GM11168 (cell line): ENCODE results near the gene KRT14.
"Not testable (repeated sequence)": the region's sequence is repeated elsewhere in the genome, so short reads cannot be mapped to it uniquely, and the experiment has no call there.

Source experiments
- in situ Hi-C: fragments of 300-500 bp; cut with MboI; formaldehyde crosslinking; loops from one replicate; pipeline ENCODE4 v1.12.0; 2022; ENCODE audit warnings: low sequenced_read_pairs; ENCODE audit not compliant: unreplicated experiment

Gene KRT14

DNA sequence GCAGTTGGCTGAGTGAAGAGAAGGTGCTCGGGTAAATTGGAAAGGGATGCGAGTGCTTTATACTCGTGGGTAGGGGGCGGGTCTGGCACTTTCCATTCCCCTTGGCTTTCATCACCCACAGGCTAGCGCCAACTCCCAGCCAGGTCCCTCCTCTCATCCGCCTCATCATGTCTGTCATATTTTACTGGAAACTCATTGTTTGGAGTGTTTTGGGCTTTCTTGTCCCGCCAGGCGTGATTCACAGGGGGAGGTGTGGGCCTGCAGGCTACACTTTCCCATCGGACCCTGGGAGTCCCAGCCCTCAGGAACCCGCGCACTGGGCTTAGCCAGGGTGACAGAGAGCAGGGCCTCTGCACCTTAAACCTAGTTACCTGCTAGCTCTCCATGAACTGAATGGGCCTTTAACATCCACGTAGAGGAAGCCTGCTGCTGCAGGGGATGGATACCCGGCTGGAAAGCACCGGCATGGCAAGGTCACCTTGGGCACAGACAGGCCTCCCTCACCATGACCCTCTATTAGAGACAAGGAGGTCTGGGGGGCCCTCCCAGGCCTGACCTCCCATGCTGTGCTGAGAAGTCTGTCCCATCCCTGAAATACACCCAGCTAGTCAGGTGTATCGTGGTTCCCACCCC lies at the start of gene KRT14:
Gene KRT14 (minus strand): TSS at position 33 of the 633 bp plus-strand sequence. CDS start 61 bp downstream, outside the sequence.
- in situ Hi-C loops, result no loop called here

DNA sequence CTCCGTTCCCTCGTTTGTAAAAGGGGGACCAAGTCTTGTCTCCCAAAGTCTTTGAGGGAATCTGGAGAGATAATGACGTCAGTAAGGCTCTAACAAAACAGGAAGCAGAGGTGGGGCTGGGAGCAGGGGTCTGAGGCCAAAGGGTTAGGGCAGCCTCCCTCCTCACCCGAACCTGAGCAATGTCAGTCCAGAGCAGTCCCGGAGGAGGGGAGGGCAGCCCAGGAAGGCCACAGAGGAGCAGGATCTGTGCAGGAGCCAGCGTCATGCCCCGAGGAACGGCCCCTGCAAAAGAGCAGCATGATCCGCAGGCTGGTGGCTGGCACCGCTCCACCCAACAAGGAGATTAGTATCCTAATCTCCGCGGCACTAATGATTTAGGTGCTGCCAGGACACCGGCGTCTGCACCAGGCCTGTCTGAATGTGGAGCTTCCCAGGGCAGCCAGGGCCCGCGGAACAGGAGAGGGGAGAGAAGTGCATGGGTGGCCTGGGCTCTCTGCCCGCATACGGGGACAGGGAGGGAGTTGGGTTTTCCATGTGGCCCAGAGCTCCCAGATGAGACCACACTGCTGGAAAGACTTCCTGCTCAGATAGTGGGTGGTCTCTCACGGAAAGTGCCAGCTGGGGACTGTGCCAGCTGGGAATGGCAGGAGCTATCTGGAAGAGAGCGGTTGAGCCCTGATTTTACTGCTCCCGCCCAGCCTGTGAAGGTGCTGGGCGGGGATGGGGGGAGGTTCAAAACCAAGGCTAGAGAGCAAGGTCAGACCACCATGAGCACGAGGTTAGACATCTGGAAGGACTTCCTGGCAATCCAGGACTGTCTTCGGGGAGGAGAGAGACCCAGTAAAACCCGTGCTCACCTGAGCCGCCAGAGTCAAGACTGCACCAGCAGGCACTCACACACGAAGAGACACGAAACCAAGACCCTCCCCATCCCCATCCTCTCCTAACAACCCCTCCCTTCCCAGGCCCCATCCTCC lies 48.7 kb upstream of the KRT14 start:
- in situ Hi-C loops, result no loop called here

DNA sequence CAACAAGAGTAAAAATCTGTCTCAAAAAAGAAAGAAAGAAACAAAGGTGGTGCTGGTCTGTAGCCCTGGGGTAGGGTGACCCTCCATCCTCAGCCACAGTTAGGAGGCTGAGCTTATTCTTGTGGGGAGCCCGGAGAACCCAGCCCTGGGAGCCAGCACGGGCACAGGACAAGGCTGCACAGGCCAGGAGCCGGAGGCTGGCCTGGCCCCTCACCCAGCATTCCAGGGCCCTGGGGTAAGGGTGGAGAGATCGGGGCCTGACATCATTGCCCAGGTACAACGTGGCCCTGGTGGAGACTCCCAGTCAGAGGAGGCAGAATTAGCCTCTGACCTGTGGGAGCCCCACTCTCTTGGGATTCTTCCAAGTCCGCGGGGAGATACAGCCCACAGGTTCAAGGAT lies 47.9 kb upstream of the KRT14 start:
- in situ Hi-C loops, result no loop called here

DNA sequence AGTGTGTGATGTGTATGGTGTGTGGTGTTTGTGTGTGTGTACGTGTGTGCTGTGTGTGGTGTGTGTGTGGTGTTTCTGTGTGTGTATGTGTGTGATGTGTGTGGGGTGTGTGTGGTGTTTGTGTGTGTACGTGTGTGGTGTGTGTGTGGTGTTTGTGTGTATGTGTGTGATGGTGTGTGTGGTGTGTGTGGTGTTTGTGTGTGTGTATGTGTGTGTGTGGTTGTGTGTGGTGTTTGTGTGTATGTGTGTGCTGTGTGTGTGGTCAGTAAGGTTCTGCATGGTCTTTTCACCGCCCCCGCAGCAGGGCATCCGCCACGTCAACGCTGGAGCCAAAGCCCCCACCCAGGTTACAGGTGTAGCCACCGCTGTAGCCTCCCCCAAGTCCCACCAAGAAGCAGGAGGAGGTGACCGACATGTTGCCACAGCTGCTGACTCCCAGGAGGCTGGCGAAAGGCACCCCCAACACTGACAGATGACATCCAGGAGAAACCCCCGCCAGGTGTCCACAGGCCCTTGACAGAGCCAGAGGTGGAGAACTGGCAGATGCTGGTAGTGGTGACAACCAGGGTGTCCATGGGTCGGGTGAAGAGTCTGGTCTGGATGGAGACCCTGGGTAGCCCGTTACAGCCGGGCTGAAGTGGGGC lies 47.0 kb upstream of the KRT14 start:
- in situ Hi-C loops, result no loop called here

DNA sequence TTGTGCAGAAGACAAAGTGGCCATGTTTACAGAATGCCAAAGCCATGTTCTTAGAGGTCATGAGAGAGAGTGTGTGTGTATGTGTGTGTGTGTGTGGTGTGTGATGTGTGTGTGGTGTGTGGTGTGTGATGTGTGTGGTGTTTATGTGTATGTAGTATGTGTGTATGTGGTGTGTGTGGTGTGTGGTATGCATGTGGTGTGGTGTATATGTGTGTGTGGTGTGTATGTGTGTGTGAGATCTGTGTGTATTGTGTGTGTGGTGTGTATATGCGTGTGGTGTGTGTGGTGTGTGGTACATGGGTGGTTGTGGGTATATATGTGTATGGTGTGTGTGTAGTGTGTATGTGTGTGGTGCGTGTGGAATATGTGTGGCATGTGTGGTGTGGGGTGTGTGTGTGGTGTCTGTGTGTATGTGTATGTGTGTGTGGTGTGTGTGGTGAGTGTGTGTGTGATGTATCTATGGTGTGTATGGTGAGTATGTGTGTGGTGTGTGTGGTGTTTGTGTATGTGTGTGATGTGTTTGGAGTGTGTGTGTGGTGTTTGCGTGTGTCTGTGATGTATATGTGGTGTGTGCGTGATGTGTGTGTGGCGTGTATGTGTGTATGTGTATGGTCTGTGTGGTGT lies 45.9 kb upstream of the KRT14 start:
- in situ Hi-C loops, result no loop called here

- in situ Hi-C loops, result no loop called here
These were observed 45.2 kb upstream of the KRT14 start for GRCh38 chr17:41631898-41632285.

DNA sequence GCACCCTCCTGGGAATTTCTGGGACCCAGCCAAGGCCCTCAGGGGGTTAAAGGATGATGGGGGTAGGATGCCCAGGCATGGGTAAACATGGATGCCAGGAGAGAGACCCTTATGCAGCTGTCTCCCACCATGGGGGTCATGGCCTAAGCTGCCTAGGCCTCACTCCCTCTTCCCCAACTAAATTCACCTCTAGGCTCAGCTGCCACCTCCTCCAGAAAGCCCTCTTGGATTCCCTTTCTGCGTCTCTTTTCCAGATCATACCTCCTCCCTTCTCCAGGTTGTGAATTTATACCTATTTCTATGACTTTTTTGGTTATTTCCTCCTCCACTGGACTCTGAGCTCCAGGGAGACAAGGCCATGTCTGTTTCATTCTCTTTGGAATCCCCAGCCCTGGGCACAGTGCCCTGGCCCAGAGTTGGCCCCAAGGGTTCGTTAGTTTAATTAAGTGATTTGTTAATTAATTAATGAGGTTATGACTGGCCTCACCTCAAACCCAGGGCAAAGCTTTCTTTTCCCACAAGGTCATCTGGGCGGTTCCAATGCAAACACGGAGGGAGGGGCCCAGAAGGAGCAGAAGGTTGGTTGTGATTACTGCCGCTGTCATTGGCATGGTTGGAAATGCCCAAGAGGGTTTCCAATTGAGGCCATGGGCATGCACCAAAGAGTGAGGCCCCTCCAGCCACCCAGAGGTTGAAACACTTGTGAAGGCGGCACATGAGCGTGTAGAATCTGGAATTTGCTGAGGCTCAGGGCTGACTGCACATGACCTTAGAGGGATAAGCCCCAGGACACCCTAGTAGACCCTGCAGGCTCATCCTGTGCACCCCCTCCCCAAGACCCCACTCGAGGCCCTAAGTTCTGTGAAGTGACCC lies 44.6 kb upstream of the KRT14 start:
- in situ Hi-C loops, result no loop called here

DNA sequence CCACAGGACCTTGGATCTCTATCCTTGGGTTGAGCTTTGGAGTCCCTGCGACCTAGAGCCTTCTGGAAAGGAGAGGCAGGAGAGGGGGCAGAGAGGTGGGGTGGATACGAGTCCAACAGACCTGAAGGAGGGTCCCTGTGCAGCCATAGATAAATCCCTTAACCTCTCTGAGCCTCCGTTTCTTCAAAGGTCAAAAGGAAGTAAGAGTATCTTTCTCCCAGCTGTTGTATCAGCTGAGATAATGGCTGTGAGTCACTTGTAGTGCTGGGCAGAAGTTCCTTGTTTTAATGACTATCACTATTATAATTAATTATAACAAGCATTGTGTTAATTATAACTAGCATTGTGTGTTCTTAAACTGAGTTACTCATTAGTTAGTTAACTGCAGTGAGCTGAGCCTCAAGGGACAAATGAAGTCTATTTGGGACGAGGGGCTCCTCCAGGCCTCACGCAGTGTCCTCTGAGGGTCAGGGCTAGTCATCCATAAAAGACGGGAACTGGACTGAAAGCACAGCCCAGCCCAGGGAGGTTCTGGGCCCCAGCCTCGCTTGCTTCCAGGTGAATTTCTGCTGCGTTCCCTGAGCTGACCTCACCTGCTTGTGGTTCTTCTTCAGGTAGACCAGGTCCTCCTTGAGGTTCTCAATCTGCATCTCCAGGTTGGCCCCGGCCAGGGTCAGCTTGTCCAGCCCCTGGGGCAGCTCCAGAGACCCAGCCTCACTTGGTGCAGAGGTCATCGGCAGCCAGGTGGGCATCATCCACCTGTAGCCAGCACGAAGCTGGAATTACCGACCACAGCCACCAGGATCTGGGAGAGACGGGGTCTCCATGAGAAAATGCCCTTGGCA lies 43.4 kb upstream of the KRT14 start:
- in situ Hi-C loops, result no loop called here

DNA sequence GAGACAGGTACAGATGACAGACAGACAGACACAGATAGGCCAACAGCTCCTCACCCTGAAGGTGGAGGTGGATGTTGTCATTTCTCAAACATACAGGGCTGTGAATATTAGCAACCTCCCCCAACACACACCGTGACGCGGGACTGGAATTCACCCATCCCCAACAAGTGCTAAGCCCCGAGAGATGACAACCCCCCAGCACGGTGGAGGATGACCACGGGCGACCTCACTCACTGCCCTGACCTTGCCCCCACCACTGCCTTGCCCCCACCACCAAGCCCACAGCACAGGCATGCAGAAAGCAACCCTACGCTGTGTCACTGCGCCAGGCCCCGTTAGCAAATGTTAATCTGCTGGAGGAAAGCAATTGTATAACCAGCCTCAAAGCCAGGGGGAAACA lies 42.6 kb upstream of the KRT14 start:
- in situ Hi-C loops, result no loop called here

DNA sequence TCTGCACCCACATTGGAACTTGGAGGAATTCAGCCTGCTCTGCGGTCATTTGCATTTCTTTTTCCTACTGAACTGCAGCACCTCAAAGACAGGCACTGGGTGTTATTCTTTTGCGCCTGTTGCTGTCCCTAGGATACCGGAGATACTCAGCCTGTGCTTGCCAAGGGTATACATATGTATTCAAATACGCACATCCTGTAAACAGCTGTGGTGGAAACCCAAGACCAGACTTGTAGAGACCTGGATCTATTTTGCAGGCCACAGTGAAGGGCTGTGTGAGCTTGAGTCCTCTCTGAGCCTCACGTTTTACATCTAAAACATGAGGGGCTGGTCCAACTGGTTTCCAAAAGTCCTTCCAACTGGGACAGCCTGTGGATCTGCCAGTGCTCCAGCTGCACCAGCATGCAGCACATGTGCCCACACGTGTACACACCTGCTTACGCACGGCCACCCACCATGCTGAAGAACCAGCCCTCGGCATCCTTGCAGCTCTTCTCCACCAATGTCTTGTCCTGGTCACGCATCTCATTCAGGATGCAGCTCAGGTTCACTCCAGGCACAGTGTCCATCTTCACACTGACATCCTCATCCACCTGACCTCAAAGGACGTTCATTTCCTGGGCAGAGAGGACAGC lies 42.0 kb upstream of the KRT14 start:
- in situ Hi-C loops, result not testable (repeated sequence)

DNA sequence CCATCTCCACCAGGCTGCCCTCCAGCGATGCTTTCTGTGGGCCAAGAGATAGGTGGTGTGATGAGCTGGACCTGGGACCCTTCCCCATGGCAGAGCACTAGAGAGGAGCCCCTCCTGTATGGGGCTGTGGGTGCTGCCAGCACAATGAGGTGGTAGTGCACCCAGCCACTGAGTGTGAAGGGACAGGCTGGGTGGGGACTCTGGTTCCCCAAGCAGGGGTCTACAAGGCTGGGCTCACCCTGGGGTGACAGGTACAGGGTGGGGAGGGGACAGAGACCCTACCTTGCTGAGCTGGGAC lies 41.3 kb upstream of the KRT14 start:
- in situ Hi-C loops, result not testable (repeated sequence)

DNA sequence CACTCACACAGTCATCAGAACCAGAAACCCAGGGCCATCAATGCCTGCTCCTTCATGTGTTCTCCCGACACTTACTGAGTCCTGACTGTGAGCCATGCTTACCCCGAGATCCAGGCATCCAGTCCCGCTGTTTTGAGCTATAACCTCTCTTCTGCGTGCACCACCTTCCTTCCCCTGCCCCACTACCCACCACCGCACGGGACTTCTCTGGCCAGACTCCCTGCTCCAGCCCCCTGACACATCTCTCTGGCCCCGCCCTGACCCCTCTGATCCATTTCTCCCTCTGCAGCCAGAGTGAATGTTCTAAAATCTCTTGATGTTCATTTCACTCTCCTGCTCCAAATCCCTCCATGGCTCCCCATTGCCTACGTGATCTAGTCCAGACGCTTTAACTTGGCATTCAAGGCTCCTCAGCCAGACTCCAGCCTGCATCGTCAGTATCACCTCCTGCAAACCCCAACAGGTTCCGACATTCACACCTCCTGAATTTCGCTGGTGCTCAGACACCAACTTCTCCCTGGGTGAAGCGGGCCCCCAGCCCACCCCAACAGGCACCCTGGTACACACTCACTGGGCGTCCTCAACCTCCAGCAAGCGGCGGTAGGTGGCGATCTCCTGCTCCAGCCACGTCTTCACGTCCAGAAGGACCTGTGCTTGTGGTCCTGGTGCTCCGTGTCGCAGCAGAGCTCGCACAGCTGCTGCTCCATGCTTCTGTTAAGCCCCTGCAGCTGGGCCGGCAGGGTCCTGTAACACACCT lies 40.8 kb upstream of the KRT14 start:
- in situ Hi-C loops, result no loop called here

DNA sequence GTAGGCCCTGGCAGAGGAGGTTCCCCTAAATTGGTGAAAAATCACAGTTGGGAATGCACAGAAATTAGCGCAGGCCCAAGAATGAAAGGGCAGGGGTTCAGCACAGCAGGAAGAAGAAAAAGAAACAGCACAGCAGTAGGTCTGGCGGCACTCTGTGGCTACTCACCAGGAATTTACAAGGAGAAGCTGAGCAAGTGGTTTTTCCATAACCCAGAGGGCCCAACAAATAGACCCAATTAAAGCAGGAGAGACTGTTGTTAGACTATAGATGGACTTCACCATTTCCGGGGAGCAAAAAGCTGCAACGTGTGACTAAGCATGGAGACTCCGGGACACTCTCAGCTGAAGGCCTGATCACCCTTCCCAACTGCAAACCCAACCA lies 40.2 kb upstream of the KRT14 start:
- in situ Hi-C loops, result not testable (repeated sequence)

- in situ Hi-C loops, result not testable (repeated sequence)
These were observed 39.6 kb upstream of the KRT14 start for GRCh38 chr17:41626028-41626913.

- in situ Hi-C loops, result no loop called here
These were observed 38.9 kb upstream of the KRT14 start for GRCh38 chr17:41625602-41626001.

- in situ Hi-C loops, result no loop called here
These were observed 37.8 kb upstream of the KRT14 start, which contains the start of gene KRT17 for GRCh38 chr17:41624208-41625101. KRT17 (minus strand) TSS chr17:41624575; CDS start chr17:41624509, 66 bp downstream.
